Fibroblast of skin of back (primary cell): ENCODE measurements around the gene NEURL4.

Source experiments
- DNase-seq: peaks from one replicate; pipeline ENCODE4 v3.0.0-alpha.2; 2013

NEURL4 gene

GRCh38 chr17:7323731-7324437 lies 5.3 kb downstream of the NEURL4 start:
- DNase-seq, result peak; percentile 26

GRCh38 chr17:7322520-7323194 lies 6.5 kb downstream of the NEURL4 start:
- DNase-seq, result no peak

GRCh38 chr17:7321466-7321865 lies 7.7 kb downstream of the NEURL4 start:
- DNase-seq, result no peak

- no peak for DNase-seq
Measured at GRCh38 chr17:7318121-7318860, 10.8 kb downstream of the NEURL4 start.

- no peak for DNase-seq
Measured at GRCh38 chr17:7317161-7317803, 11.9 kb downstream of the NEURL4 start.

GRCh38 chr17:7315570-7316235 lies 13.4 kb downstream of the NEURL4 start:
- no peak for DNase-seq

- peak; percentile 82 for DNase-seq
Measured at GRCh38 chr17:7314719-7315569, 14.2 kb downstream of the NEURL4 start, which contains the start of gene GPS2. Gene GPS2 (minus strand): TSS chr17:7315360. CDS start chr17:7315052, 308 bp downstream.

- DNase-seq, result peak; percentile 30
Measured at GRCh38 chr17:7313890-7314718, 15.0 kb downstream of the NEURL4 start.

- DNase-seq, result no peak
Measured at GRCh38 chr17:7313088-7313889, 15.8 kb downstream of the NEURL4 start.

- no peak for DNase-seq
Measured at GRCh38 chr17:7312432-7313087, 16.6 kb downstream of the NEURL4 start.

- DNase-seq, result no peak
Measured at GRCh38 chr17:7311110-7311705, 17.9 kb downstream of the NEURL4 start.

GRCh38 chr17:7309628-7310027 lies 19.5 kb downstream of the NEURL4 start:
- DNase-seq, result no peak

- DNase-seq, result peak; percentile 87
Measured at GRCh38 chr17:7308625-7309433, 20.3 kb downstream of the NEURL4 start.

GRCh38 chr17:7307686-7308624 lies 21.2 kb downstream of the NEURL4 start:
- DNase-seq, result peak; percentile 26

GRCh38 chr17:7306911-7307685 lies 22.0 kb downstream of the NEURL4 start, which contains the start of gene EIF5A:
Gene EIF5A (plus strand): TSS chr17:7307628. CDS start chr17:7309636, 2,008 bp downstream.
- peak; percentile 100 for DNase-seq
